NCI-H774 (cell line): Measurements from ENCODE around the gene ZFP36L2.

Source experiments
- DNase-seq: peaks from one replicate; lab custom pipeline; 2025; lab: John Stamatoyannopoulos, UW

ZFP36L2 gene

DNA sequence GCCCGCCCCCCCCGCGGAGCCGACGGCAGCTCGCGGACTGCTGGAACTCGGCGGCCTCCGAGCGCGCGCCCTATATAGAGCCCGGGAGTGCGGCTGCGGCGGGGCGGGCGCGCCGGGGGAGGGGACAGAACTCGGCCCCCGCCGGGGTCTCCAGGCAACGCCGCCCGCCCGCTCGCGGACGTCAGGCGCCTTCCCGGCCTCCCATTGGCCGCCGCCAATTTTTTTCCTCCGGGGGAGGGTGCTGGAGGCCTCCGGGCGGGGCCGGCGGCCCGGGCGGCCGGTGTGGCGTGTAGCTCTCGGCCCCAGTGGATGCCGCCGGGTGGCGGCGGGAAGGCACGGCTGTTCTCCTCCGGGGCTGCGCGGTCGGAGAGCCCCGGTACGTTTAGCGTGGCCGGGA is at the start of gene ZFP36L2:
ZFP36L2 (minus strand) TSS at position 49 of the 397 bp plus-strand sequence. CDS start 291 bp downstream, outside the sequence.
- peak; percentile 95 for DNase-seq

- DNase-seq, result no peak
Observed at GRCh38 chr2:43274721-43275120, 48.3 kb upstream of the ZFP36L2 start.

DNA sequence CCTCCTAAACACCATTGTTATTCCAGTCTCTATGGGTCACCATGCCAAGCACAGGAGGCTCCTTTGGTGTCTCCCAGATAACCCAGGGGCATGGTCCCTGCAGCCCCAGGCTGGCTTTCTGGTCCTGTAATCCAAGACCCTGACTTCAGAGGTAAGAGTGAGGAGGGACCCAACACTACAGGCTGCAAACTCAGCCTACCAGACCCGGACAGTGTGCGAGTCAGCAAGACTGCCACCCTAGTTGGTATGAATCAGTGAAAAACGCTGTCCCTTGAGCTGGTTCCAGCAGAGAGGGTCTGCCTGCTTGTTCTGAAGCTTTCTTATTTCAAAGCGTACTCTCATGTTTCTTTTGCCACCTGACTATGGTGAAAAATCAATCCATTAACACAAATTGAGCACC is 47.6 kb upstream of the ZFP36L2 start:
- DNase-seq, result no peak

DNA sequence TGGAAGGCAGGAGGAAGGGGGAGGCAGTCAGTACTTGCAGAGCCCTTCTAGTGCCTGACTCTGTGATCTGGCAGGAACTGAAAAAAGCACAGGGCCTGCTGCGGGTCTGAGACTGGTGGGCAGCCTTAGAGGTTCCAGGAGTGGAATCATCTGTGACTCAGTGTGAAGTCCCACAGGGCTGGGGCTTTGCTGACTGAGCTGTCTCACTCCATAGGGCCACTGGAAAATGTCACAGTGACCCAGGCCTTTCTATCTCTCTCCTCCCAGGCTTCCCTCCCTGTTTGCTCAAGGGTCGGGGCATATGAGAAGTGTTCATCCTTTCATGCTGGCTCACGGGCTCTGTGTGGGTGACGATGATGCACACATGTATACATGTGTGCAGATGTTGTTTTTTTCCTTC is 47.1 kb upstream of the ZFP36L2 start:
- DNase-seq, result no peak

DNA sequence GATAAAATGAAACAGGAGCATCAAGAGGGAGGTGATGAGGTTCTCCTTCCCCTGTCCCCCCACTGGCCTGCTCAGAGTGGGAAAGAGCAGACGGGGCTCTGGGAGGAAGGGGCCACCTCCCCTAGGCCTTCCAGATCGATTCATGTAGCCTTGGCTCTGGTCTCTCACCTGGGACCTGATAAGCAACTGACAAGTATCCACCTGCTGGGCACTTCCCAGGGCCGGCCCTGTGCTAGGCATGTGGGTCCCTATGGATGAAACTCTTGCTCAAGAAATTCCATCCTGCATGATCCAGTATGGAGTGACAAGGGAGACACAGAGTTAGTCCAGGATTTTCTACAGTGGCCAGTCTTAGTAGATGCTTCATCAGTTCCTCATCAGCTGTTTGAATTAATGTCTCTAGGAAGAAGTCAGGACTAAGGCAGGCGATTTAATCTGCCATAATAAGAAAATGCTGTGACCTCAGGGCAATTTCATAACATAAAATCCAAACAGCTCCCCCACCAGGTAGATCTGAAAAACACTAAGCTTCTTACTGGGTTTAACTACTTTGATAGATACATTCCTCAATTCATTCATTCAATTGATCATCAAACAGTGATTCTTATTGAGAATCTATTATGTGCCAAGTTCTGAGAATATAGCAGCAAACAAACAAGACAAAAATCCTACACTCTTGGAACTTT is 44.7 kb upstream of the ZFP36L2 start:
- no peak for DNase-seq

DNA sequence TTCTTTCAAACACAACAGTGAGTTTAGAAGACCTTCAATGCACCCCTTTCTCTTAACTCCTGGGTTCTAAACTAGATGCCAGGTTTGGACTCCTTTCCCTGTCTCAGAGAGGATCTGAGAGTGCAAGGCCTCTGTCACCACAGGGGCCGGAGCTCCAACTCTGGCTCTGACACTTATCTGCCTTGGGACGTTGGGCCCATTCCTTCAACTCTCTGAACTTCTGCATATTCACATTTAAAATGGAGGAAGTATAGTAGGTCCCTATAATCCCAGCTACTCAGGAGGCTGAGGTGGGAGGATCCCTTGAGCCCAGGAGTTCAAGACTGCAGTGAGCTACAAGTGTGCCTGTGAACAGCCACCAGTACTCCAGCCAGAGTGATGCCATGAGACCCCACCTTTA is 44.1 kb upstream of the ZFP36L2 start:
- DNase-seq, result no peak

DNA sequence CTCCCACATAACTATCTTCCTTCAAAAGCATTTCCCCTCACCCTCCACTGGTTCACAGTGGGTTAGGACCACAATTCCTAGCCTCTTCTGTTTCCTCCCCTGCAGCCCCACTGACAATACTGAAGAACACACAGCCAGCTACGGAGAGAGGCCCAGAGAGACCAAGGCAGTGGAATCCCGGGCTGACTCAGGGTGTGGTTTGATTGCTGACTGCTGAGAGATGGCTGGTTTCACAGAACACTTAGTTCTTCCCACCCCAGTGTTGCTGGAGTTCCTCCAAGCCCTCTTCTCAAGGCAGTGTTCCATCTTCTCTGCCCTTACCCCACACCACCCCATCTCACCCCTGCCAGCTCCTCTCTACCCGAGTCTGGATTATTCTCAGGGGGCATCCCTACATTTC is 43.3 kb upstream of the ZFP36L2 start:
- DNase-seq, result no peak

GRCh38 chr2:43269074-43269572 is 42.7 kb upstream of the ZFP36L2 start:
- DNase-seq, result no peak

DNA sequence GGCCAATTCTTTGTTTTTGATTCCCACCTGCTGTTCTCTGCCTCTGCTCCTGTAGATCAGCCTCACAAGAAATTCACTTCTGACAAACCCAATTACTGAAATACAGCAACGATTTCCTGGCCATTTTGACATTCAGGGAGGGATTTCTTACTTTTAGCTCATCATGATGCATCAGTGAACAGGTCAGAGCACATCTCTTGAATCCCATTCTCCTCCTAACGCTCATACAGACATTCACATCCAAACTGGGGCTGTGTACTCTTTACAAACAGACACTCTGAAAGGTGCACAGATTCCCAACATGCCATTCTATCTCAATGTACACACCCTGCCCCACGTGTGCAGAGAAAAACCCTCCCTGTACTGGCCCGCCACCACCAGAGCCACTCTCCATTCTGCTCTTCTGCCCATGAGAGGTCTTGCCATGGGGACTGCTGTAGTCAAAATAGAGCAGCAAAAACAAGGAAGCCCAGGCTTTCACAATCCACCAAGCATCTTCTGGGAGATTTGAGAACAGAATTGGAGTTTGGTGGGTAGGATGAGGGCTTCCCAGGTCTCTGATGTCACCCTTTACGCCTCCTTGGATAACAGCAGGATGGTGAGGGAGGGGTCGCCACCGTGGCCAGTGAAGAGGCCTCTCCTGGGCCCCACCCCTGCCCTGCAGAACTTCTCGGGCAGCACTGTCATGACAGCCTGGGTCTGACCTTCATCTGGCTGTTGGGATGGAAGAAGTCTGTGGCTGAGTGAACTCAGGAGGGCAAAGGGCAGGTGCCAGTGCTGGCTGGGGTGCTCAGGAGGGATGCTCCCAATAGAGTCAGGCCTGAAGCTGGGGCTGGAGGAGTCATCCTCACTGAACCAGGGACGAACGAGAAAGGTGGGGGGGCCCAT is 41.9 kb upstream of the ZFP36L2 start:
- no peak for DNase-seq

GRCh38 chr2:43267381-43267780 is 41.0 kb upstream of the ZFP36L2 start:
- no peak for DNase-seq

GRCh38 chr2:43266711-43267111 is 40.3 kb upstream of the ZFP36L2 start:
- DNase-seq, result no peak

DNA sequence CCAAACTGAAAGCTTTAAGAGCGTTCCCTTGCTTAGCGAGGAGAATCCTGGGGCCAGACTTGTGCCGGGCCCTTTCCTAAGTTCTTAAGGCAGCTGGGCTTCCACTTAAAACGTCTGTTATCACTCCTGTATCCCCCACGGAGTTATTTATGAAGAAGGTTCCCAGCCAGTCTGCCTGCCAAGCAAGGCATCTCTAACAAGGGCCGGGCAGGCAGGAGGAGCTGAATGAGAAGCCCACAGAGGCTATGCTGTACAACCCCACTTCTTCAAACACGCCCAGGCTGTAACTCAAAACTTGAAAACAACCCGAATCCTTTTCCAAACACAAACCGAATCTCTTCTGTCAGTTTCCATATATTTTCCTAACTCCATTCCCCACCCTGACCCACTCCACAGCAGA is 39.0 kb upstream of the ZFP36L2 start:
- no peak for DNase-seq

DNA sequence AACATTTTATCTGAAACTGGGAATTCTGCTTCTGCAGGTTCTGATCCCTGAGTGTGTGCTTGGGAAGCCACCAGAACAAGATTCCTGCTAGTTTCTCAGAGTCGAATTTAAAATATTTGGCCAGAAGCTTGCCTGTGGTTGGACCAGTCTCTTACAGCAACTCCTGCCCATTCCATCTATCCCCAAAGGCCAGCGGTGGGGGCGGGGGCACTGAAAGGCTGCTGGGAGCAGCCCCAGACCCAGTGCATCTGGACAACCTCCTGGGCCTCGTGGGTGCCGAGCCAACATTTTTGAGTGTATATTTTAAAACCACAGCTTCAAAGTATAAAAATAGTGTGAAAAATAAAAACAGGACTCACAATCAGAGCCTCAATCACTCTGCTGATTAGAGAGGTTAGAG is 38.6 kb upstream of the ZFP36L2 start:
- DNase-seq, result no peak

DNA sequence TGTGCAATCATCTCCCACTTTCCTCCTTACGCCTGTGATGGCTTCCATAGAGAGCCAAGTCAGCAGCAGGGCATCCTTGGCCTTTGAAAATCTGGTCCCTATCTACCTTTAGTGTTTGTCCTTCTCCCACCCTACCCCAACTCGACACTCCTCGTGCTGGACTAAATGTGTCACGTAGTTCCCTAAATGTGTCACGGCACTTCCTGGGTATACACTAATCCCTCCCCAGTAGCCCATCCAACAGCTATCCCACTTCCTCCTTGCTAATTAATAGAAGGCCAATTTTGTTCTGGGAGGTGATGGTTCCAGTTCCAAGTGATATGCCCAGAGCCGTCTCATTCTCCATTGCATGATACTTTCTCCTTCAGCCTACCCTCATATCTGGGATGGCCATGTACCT is 36.5 kb upstream of the ZFP36L2 start:
- DNase-seq, result no peak

- no peak for DNase-seq
Observed at GRCh38 chr2:43262239-43262638, 35.8 kb upstream of the ZFP36L2 start.

- DNase-seq, result no peak
Observed at GRCh38 chr2:43259512-43259911, 33.1 kb upstream of the ZFP36L2 start.

GRCh38 chr2:43258547-43259156 is 32.2 kb upstream of the ZFP36L2 start:
- no peak for DNase-seq

DNA sequence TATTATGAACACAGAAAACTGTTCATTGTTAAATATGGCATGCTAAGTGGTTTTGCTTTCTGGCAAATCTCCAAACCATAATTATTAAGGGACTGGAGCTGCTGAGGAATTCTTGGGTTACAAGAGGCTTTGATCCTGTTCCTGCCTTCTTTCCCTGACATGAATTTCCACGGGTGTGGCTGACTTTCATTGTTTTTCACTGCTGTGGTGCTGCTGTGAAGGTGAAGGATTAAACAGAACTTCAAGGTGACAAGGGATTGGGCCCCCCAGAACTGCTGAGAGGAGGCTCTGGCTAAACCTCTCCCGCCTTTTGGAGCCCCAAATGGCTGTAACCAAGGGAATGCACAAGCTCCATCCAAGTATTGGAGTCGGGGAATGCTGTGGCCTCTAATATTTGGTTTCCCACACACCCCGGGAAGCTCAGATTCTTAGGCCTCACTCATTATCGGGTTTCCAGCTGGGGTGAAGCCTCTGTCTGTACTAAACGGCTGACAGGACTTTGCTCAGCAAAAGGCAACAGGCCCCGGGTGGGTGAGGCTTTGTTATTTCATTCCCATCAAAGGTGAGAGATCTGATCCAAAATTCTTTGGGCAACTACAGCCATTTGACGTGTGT is 29.0 kb upstream of the ZFP36L2 start:
- DNase-seq, result no peak

- DNase-seq, result no peak
Observed at GRCh38 chr2:43254331-43254730, 27.9 kb upstream of the ZFP36L2 start.

- DNase-seq, result no peak
Observed at GRCh38 chr2:43251171-43251731, 24.8 kb upstream of the ZFP36L2 start.

- no peak for DNase-seq
Observed at GRCh38 chr2:43250015-43250414, 23.6 kb upstream of the ZFP36L2 start.

DNA sequence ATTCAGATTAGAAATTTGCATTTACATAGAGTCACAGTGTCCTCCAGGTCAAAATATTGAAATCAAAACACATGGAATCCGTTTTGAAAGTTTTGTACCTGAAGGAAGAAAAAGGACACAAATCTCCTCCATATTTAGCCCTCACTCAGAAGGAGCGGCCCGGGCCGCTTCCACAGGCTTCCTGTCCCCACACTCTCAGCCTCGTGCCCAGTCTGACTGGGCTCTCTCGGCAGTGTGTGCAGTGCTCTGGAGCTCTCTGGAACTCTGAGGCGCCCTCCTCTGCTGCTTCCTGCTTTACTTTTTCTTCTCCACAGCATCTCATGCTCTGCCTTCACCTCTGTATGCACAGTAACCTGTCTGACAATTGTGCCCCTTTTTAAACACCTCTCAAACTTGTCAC is 22.2 kb upstream of the ZFP36L2 start:
- DNase-seq, result no peak
